ENCODE measurements around the gene ADAMTSL1. TPM values are rescaled to one million over a fixed set of nuclear protein-coding genes. Genes with fewer than 3 reads are reported as not detected.

The ADAMTSL1 gene
- polyA plus RNA-seq, 2 of the 4 experiments (the other 2 are of a cell fraction), result 0.03 TPM; not detected in 1

DNA sequence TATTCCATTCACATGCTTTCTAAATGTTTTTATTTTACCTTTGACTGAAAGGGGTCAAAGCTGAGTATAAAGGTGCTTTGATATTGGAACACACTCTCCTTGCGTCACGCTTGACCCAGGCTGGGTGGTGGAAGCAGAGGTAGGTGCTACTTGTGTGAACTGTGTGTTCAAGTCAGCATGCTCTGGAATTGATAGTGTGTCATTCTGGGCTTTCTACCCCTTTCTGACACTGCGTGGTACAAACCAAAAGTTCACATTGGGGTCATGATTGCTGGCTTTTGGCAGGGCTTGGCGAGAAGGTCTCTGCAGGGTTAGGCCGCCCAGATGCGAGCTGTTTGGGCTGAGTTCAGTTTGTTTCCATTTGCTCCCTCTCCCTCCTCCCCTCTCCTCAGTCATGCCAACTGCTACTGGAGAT, 131.8 kb downstream of the ADAMTSL1 start:
- H3K4me2 ChIP-seq, result no peak overlapping the region
- TF ChIP-seq ESRRA (IDR thresholded peaks at IDR 0.05; ENCODE audit: borderline replicate concordance, low read length) (no peak), TP53 (CRISPR knock-in tag; IDR thresholded peaks at IDR 0.05) (no peak), HEYL (CRISPR knock-in tag; IDR thresholded peaks at IDR 0.05) (no peak), ZFP36 (IDR thresholded peaks at IDR 0.05; ENCODE audit: borderline replicate concordance, partially characterized antibody) (no peak), CBX8 (IDR thresholded peaks at IDR 0.05) (no peak), POLR2A (IDR thresholded peaks at IDR 0.05; ENCODE audit: low read length) (no peak), CHD2 (IDR thresholded peaks at IDR 0.05; ENCODE audit: low read length, partially characterized antibody) (no peak), FOXS1 (CRISPR knock-in tag; IDR thresholded peaks at IDR 0.05) (no peak), CBX2 (IDR thresholded peaks at IDR 0.05; ENCODE audit: borderline replicate concordance, low read depth) (no peak), BHLHE40 (IDR thresholded peaks at IDR 0.05; ENCODE audit: low read depth, low read length) (no peak), POLR2AphosphoS2 (conservative IDR thresholded peaks at IDR 0.05; ENCODE audit: low read length) (no peak)
- TF ChIP-seq, protein P1, sequence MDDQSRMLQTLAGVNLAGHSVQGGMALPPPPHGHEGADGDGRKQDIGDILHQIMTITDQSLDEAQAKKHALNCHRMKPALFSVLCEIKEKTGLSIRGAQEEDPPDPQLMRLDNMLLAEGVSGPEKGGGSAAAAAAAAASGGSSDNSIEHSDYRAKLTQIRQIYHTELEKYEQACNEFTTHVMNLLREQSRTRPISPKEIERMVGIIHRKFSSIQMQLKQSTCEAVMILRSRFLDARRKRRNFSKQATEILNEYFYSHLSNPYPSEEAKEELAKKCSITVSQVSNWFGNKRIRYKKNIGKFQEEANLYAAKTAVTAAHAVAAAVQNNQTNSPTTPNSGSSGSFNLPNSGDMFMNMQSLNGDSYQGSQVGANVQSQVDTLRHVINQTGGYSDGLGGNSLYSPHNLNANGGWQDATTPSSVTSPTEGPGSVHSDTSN (IDR thresholded peaks at IDR 0.05), result no peak
- TF ChIP-seq, protein P2, sequence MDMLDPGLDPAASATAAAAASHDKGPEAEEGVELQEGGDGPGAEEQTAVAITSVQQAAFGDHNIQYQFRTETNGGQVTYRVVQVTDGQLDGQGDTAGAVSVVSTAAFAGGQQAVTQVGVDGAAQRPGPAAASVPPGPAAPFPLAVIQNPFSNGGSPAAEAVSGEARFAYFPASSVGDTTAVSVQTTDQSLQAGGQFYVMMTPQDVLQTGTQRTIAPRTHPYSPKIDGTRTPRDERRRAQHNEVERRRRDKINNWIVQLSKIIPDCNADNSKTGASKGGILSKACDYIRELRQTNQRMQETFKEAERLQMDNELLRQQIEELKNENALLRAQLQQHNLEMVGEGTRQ (IDR thresholded peaks at IDR 0.05), result no peak
- TF ChIP-seq, protein P3, sequence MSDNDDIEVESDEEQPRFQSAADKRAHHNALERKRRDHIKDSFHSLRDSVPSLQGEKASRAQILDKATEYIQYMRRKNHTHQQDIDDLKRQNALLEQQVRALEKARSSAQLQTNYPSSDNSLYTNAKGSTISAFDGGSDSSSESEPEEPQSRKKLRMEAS (IDR thresholded peaks at IDR 0.05), result no peak
- ChIA-PET POLR2A (no interaction called here), CTCF (interaction anchor here (0.9 kb wide), 1 partner anchor 20 kb away, joined by 4 read pairs; no protein-coding TSS in a partner anchor)
- DNase-seq (ENCODE audit: low read depth in 1 of 2, low spot score in 1 of 2) (no peak), ATAC-seq (no peak), FAIRE-seq (no peak)
- H3K4me1 ChIP-seq, result no peaks in the 10 kb centered on the region
- no peak overlapping the region for H3K4me3 ChIP-seq
- 30% methylated on average over 6 of the region's 6 CpGs for WGBS (ENCODE audit: missing lambda C conversion rate)
- H3K9me3 ChIP-seq, result no peaks in the 10 kb centered on the region
- H3K27ac ChIP-seq, result no peak overlapping the region

DNA sequence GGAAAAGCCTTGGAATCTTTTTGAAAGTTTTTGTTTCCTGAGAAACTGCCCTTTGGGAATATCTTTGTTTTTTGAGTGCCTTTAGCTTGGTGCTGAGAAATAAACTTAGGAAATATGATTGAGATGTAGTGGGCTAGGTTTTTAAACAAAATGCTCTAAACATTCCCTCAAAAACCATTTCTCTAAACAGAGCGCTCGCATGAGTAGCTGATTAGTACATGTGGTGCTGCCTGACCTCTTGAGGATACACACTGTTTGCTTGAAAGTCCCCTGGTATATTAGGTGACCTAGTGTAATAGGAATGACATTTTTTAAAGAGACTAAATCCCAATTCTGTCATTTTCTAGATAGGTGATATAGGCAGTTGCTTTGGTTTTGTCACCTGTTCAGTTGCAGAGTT, 132.3 kb downstream of the ADAMTSL1 start:
- FAIRE-seq, result no peak
- Histone ChIP-seq H3K4me3 (no peak overlapping the region), H3K27ac (no peak overlapping the region), H3K9me3 (no peaks in the 10 kb centered on the region), H3K4me1 (no peaks in the 10 kb centered on the region), H3K4me2 (no peak overlapping the region)
- ATAC-seq, result no peak
- ChIA-PET CTCF (interaction anchor here (0.9 kb wide), 1 partner anchor 19 kb away, joined by 4 read pairs; no protein-coding TSS in a partner anchor), POLR2A (no interaction called here)
- 87% methylated on average over 2 of the region's 2 CpGs for WGBS (ENCODE audit: missing lambda C conversion rate)
- no peak for TF ChIP-seq ZC3H11A (IDR thresholded peaks at IDR 0.05)
- TF ChIP-seq, protein P4, sequence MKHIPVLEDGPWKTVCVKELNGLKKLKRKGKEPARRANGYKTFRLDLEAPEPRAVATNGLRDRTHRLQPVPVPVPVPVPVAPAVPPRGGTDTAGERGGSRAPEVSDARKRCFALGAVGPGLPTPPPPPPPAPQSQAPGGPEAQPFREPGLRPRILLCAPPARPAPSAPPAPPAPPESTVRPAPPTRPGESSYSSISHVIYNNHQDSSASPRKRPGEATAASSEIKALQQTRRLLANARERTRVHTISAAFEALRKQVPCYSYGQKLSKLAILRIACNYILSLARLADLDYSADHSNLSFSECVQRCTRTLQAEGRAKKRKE (CRISPR knock-in tag; IDR thresholded peaks at IDR 0.05; ENCODE audit: low read depth), result no peak
- TF ChIP-seq MAFK (IDR thresholded peaks at IDR 0.05; ENCODE audit: partially characterized antibody), result no peak
- TF ChIP-seq HDAC2 (IDR thresholded peaks at IDR 0.05), result no peak
- TF ChIP-seq MYC (IDR thresholded peaks at IDR 0.05; ENCODE audit: borderline replicate concordance, low read length), result no peak
- TF ChIP-seq ZFP36 (IDR thresholded peaks at IDR 0.05; ENCODE audit: borderline replicate concordance, partially characterized antibody), result no peak
- no peak for TF ChIP-seq HEYL (CRISPR knock-in tag; IDR thresholded peaks at IDR 0.05)
- TF ChIP-seq CHD2 (IDR thresholded peaks at IDR 0.05; ENCODE audit: low read length, partially characterized antibody), result no peak
- no peak for TF ChIP-seq NR3C1 (IDR thresholded peaks at IDR 0.05)
- no peak for TF ChIP-seq FOXS1 (CRISPR knock-in tag; IDR thresholded peaks at IDR 0.05)
- TF ChIP-seq FOSL2 (IDR thresholded peaks at IDR 0.05), result no peak
- no peak for TF ChIP-seq FOSL2 (CRISPR knock-in tag; IDR thresholded peaks at IDR 0.05)
- TF ChIP-seq, protein P5, sequence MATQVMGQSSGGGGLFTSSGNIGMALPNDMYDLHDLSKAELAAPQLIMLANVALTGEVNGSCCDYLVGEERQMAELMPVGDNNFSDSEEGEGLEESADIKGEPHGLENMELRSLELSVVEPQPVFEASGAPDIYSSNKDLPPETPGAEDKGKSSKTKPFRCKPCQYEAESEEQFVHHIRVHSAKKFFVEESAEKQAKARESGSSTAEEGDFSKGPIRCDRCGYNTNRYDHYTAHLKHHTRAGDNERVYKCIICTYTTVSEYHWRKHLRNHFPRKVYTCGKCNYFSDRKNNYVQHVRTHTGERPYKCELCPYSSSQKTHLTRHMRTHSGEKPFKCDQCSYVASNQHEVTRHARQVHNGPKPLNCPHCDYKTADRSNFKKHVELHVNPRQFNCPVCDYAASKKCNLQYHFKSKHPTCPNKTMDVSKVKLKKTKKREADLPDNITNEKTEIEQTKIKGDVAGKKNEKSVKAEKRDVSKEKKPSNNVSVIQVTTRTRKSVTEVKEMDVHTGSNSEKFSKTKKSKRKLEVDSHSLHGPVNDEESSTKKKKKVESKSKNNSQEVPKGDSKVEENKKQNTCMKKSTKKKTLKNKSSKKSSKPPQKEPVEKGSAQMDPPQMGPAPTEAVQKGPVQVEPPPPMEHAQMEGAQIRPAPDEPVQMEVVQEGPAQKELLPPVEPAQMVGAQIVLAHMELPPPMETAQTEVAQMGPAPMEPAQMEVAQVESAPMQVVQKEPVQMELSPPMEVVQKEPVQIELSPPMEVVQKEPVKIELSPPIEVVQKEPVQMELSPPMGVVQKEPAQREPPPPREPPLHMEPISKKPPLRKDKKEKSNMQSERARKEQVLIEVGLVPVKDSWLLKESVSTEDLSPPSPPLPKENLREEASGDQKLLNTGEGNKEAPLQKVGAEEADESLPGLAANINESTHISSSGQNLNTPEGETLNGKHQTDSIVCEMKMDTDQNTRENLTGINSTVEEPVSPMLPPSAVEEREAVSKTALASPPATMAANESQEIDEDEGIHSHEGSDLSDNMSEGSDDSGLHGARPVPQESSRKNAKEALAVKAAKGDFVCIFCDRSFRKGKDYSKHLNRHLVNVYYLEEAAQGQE (IDR thresholded peaks at IDR 0.05), result no peak
- no peak for TF ChIP-seq HOXB5 (CRISPR knock-in tag; IDR thresholded peaks at IDR 0.05)
- TF ChIP-seq, protein P6, sequence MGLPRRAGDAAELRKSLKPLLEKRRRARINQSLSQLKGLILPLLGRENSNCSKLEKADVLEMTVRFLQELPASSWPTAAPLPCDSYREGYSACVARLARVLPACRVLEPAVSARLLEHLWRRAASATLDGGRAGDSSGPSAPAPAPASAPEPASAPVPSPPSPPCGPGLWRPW (IDR thresholded peaks at IDR 0.05), result no peak
- TF ChIP-seq BHLHE40 (IDR thresholded peaks at IDR 0.05; ENCODE audit: low read depth, low read length), result no peak
- no peak for DNase-seq (ENCODE audit: low read depth in 1 of 2, low spot score in 1 of 2)
